Medulla oblongata (tissue), 1 donor: ENCODE results near the gene APOA1.

ENCODE experiments used
- DNase-seq: peaks from one replicate; pipeline ENCODE4 v3.0.0-alpha.2; 2015; ENCODE audit errors: extremely low spot score

The APOA1 gene

DNA sequence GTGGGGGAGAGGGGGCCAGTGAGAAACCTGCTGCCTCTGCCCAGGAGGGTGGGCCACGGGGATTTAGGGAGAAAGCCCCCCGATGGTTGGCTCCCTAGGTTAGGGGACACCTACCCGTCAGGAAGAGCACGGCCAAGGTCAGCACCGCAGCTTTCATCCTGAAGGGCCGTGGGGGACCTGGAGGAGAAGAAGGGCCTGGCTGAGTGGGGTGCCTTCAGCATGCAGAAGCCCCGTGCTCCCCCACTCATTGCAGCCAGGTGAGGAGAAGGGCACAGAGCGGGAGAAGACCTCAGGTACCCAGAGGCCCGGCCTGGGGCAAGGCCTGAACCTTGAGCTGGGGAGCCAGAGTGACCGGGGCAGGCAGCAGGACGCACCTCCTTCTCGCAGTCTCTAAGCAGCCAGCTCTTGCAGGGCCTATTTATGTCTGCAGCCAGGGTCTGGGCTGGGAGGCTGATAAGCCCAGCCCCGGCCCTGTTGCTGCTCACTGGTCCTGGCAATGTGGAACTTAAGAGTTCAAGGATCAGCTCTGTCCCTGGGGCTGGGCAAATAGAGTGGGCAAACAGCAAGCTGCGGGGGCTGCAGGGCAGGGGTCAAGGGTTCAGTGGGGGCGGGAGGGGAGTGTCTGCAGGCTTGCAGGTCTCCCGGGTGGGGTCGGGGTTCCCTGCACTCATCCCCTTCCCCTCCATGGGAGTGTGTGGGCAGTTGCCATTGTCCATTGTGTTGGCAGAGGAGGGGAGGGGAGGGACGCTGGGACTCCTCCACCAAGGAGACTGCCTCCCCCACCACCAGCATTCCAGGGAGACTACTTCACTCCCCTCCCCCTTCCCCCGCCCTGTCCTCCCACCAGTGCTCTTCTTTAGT lies at the start of gene APOA1:
Gene APOA1 (minus strand): TSS at position 392 of the 861 bp plus-strand sequence. CDS start 235 bp downstream, at position 157.
- no peak for DNase-seq

DNA sequence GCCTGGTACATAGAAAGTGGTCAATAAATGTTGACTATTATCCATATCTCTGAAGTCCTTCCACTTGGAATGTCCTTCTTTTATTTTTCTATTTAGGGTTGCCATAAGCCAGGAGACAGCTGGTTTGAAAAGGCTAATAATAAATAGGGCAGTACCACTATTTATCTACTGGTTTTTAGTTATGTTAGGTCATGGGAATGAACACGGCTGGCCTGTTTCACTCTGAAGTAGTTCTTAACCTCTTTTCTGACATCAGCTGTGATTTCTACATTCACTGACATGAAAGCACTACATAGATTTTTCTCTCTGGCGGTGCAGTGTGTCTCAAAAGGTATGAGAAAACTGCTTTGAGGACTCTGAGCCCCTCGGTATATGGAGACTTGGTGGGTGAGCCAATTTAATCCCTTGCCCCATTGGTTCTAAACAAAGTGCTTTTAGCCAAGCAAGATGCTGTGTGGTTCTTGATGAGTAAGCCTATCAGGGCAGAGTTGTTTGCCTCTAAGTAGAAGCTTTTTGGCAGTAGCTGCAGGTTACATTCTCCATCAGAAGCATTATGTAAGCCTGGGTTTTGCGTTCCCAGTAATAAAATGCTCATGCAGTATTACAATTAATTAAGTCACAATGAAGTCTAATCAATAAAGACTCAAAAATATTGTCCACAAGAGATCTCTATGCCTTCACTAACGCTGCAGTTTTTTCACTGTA lies 48.7 kb upstream of the APOA1 start:
- DNase-seq = peak; percentile 46

- DNase-seq = no peak
Measured at GRCh38 chr11:116882386-116882785, 45.0 kb upstream of the APOA1 start.

GRCh38 chr11:116881143-116881542 lies 43.7 kb upstream of the APOA1 start:
- DNase-seq = peak; percentile 62

GRCh38 chr11:116879800-116880625 lies 42.6 kb upstream of the APOA1 start:
- peak; percentile 89 for DNase-seq

DNA sequence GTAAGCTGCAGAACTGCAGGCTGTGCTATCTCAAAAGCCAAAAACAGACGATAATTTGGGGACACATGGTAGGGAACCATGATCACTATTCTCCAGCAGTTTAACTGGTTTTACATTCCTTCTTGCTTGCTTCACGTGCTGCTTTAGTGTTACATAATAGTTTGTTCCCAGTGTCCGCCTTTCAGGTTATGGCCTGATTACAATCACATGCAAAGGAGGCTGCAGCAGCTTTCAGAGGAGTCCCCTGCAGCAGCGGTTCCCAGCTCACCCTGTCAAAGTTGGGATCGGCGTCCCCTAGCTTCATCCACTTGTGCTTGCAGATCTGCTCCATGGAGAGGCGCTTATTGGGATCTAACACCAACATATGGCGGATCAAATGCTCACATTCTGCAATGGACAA lies 39.2 kb upstream of the APOA1 start:
- no peak for DNase-seq

DNA sequence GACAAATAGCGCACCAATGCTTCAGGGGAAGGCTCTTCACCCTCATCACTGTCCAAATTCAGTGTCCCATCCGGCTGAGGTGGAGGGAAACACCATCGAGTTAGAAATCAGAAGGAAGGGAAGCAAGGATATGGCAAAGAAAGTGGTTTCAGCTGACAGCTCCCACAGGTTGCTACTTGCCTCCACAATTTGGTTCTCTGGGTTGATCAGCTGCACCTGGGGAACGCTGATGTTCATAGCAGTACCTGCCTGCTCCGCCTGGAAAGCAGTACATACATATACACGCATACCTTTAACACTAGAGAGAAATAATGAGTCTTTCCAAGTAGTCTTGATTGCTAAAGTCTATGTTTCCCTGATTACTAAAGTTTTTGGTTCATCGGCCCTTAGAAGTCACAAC lies 37.8 kb upstream of the APOA1 start:
- DNase-seq = no peak

- DNase-seq = no peak
Measured at GRCh38 chr11:116874251-116874650, 36.8 kb upstream of the APOA1 start.

DNA sequence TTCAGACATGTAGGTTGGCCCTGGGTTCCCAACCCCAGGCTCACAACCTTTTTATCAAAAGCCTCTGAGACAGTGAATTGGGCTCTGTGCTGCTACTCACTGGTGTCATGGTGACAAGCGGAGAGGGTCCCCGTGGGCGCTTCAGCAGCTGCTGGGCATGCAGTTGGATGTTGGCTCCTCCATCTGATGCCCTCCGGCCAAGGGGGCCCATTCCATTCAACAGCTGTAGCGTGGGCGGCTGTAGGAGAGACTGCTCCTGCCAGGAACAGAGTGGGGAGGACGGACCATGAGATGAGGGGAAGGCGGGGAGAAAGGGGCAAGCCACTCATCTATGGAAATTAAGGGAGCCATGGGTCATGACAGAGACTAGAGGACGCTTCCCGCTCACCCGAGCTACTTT lies 36.0 kb upstream of the APOA1 start:
- DNase-seq = no peak

DNA sequence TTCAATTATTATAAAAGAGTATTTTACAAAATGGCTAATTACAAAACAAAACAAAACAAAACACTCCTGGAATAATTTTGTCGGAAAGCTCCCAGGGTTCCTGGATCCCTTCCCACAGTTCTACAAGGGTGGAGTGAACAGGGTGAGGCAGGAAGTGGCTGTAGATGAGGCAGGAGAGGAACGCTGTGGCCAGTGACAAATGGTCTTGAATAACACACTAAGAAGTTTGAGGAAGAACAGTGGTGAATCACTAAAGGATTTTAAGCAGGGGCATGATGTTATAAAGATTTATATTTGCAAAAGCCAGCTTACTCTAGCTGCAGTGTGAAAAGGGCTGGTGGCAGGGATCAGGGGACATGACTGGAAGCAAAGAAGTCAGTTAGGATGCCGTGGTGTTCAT lies 33.8 kb upstream of the APOA1 start:
- DNase-seq = no peak

GRCh38 chr11:116870054-116870453 lies 32.6 kb upstream of the APOA1 start:
- no peak for DNase-seq

DNA sequence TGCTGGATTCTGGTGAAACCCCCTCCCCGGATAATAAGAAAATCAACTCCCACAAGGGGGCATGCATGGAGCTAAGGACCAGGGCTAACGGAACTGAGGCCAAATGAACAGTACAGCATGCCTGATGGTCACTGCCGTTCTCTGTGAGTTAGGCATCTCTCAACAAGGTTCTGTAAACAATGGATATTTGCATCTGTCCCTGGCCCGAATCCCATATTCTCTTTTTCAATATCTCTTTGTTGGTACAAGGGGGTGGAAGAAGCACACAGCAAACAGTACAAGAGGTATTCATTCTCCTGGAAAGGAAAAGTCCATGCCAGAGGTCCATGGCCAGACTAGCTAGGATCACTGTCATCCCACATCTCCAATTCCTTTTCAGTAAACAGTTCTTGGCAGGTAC lies 32.2 kb upstream of the APOA1 start:
- DNase-seq = peak; percentile 73

GRCh38 chr11:116868066-116868465 lies 30.6 kb upstream of the APOA1 start:
- DNase-seq = no peak

GRCh38 chr11:116867619-116868018 lies 30.2 kb upstream of the APOA1 start:
- no peak for DNase-seq

DNA sequence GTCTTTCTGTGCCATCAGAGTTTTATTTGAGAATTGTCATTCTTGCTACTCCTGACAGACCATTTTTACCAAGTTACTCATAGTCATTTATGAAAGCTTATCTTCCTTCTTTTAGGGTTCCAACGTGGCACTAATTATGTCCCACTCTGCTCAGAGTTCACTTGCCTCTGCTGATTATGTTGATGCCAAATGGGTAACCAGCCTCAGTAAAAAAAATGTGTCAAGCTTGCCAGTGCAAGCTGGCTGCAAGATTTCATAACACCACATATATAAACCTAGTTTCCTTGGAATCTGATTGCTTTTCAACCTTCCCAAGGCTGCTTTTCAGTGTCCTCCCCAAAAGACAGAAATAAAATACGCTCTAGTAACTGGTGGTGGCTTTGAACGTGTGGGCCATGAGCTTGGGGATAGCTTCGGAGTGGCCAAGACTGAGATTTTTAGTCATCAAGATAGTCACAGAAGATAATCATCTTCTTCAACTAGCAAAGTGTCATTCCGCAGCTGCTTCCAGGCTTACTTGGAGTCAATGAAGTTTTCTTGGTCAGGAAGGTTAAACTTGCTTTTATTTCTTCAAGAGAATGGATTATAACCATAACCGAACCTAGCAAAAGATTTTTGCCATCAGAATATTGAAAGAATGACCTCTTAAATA lies 29.5 kb upstream of the APOA1 start:
- DNase-seq = no peak

- DNase-seq = no peak
Measured at GRCh38 chr11:116865696-116866095, 28.3 kb upstream of the APOA1 start.

- no peak for DNase-seq
Measured at GRCh38 chr11:116864531-116864930, 27.1 kb upstream of the APOA1 start.

DNA sequence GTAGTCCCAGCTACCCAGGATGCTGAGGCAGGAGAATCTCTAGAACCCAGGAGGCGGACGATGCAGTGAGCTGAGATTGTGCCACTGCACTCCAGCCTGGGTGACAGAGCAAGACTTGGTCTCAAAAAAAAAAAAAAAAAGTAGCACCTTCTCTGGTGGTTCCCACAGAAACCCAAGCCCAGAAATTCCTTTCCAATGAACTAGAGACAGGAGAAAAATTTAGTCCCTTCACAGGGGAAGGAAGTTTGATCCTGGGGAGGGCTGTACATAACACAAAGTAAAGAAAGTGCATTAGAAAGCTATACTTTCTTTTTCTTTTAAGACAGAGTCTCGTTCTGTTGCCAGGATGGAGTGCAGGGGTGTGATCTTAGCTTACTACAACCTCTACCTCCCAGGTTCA lies 25.5 kb upstream of the APOA1 start:
- DNase-seq = no peak

DNA sequence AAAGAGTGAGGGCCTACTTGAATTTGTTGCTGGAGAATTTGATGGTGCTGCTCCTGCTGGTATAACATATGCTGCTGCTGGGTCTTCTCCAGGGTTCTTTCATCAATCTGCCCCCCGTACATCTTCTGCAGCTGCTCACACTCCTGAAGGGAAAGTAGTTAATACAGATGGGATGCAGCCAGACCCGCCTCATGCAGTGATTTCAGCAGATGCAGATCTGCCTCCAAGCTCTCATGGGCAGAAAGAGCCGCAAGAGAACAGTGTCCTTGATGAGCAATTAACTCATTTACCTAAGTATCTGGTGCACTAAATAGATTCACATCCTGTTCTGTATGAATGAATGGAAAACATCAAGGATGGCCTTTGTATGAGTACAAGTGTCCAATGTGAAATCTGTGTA lies 24.8 kb upstream of the APOA1 start:
- no peak for DNase-seq

DNA sequence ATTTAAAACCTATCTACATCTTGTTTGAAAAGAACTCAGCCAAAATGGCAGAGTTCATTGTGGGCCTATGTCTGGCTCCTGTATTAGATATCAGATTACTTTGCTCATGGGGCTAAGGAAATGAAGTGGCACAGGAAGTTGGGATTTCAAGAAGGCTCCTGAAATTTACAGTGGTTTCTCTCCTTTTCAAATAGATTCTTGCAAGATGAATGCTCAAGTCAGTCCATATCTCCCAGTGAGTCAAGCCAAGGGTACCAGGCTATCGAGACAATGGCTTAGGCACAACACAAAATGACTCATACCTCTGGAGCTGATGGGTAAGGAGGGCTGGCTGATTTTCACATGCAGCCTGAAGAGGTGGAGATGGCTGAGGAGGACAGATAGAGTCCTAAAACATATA lies 24.1 kb upstream of the APOA1 start:
- DNase-seq = no peak

GRCh38 chr11:116860303-116860702 lies 22.9 kb upstream of the APOA1 start:
- no peak for DNase-seq

DNA sequence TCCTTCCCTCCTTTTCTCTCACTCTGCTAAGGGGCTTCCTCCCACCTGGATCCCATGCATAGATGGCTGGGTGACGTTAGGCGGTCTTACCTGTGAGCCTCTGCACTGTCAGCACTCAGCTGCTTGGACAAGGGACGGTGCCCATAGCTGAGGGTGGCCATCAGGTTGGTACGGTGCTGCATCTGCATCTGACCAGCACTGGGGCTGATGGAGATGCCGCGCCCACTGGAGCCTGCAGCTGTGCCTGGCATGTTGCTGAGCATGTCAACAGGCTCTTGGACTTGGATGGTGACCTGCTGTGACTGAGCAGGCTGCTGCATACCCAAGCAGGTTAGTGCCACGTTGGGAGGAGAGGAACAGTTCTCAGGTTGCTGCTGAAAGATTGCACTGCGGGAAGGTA lies 21.8 kb upstream of the APOA1 start:
- no peak for DNase-seq
